Fibroblast of lung (primary cell): ENCODE results near the gene SEMA4C. TPM values are rescaled to one million over a fixed set of nuclear protein-coding genes. Genes with fewer than 3 reads are reported as not detected.

Source experiments
- DNase-seq, 2 donors: peaks; one replicate each; pipeline versions ENCODE4 v3.0.0 to v3.0.0-alpha.2; 2010; ENCODE audit warnings: low read depth in 2 of 2
- H2AFZ ChIP-seq: 2 replicates; pipeline ENCODE4 v1.5.1; 2012; ENCODE audit warnings: low read length, control low read depth, inconsistent platforms
- H3K27ac ChIP-seq: 2 replicates; pipeline ENCODE4 v1.5.1; 2011; ENCODE audit warnings: low read length, control low read depth; ENCODE audit not compliant: insufficient read depth
- H3K27me3 ChIP-seq: 2 replicates; pipeline ENCODE4 v1.5.1; 2011; ENCODE audit warnings: mild to moderate bottlenecking, low read length; ENCODE audit not compliant: control insufficient read depth, insufficient read depth
- H3K36me3 ChIP-seq: 2 replicates; pipeline ENCODE4 v1.5.1; 2011; ENCODE audit warnings: low read length; ENCODE audit not compliant: control insufficient read depth, insufficient read depth
- H3K4me1 ChIP-seq: 2 replicates; pipeline ENCODE4 v1.5.1; 2011; ENCODE audit warnings: low read length; ENCODE audit not compliant: control insufficient read depth, insufficient read depth; ENCODE audit errors: extremely low read depth
- H3K4me2 ChIP-seq: 2 replicates; pipeline ENCODE4 v1.5.1; 2011; ENCODE audit warnings: low read length, control low read depth; ENCODE audit not compliant: insufficient read depth; ENCODE audit errors: extremely low read depth
- H3K4me3 ChIP-seq, 4 experiments: fragments of 200-600 bp in 1 of 4; sonication (generic) in 1 of 4; replicated peaks in 1 of 4; 2 replicates each; pipeline ENCODE4 v1.5.1; 2011 to 2016; ENCODE audit warnings: low read length in 4 of 4, low read depth in 3 of 4, mild to moderate bottlenecking in 3 of 4, control low read depth in 2 of 4, inconsistent platforms in 1 of 4, mixed read lengths in 1 of 4; ENCODE audit not compliant: insufficient read depth in 1 of 4; ENCODE audit errors: control extremely low read depth in 1 of 4
- H3K79me2 ChIP-seq: 2 replicates; pipeline ENCODE4 v1.5.1; 2012; ENCODE audit warnings: mild to moderate bottlenecking, low read length, inconsistent platforms; ENCODE audit not compliant: control insufficient read depth, insufficient read depth
- H3K9ac ChIP-seq: 2 replicates; pipeline ENCODE4 v1.5.1; 2011; ENCODE audit warnings: mild to moderate bottlenecking, low read length, control low read depth; ENCODE audit not compliant: insufficient read depth
- H3K9me3 ChIP-seq: 2 replicates; pipeline ENCODE4 v1.5.1; 2012; ENCODE audit warnings: low read depth, low read length; ENCODE audit not compliant: control insufficient read depth, insufficient read depth
- H4K20me1 ChIP-seq: 2 replicates; pipeline ENCODE4 v1.5.1; 2011; ENCODE audit warnings: low read length; ENCODE audit not compliant: control insufficient read depth, insufficient read depth; ENCODE audit errors: extremely low read depth
- EZH2 ChIP-seq: IDR thresholded peaks from 2 replicates; pipeline ENCODE4 v1.5.1; 2012; ENCODE audit warnings: low read length, control low read depth, mild to moderate bottlenecking; ENCODE audit errors: missing control alignments
- polyA plus RNA-seq, 2 donors: library from polyadenylated mRNA; depleted of rRNA in 1 of 2; stranded (reverse) in 1 of 2; unstranded in 1 of 2; fragments of >200 nt; gene quantifications; 2 replicates each; pipeline ENCODE4 v1.2.1, GENCODE V29; 2011 to 2012; ENCODE audit warnings: missing spikeins in 1 of 2
- total RNA-seq: library from RNA; depleted of rRNA; stranded (reverse); fragments of >200 nt; gene quantifications from 2 replicates; pipeline ENCODE4 v1.2.1, GENCODE V29; 2014
- TF ChIP-seq, protein P1 (sequence below), 2 donors: IDR thresholded peaks in 1 of 2; conservative IDR thresholded peaks in 1 of 2; 1 replicate in 1 of 2; 2 replicates in 1 of 2; pipeline ENCODE4 v1.5.1; 2011 to 2012; ENCODE audit warnings: low read length in 2 of 2, control low read depth in 1 of 2, inconsistent platforms in 1 of 2, low read depth in 1 of 2, mild to moderate bottlenecking in 1 of 2

The SEMA4C gene
- total and polyA plus RNA-seq, 2 donors (not counting 1 experiment from before 2014, with no cell fraction given), result 12.7 to 17.5 TPM

DNA sequence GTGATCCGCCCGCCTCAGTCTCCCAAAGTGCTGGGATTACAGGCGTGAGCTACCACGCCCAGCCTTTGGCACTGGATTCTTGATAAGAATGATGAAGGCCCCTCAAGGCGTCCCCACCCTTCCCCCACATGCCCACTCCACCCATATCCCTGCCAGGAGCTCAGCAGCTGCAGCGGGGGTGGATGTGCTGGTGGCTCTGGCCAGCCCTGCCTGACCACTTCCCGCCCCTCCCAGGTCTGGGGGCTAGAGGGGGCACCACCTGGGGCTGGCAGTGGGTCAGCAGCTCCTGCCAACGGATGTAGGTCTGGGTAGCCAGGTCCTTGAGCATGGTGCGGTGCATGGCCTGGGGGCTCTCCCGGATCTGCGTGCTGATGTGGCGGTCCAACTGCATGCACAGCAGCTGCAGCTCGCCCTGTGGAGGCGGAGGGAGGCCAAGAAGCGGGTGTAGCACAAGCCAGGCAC is 7.8 kb upstream of the SEMA4C start:
- Histone ChIP-seq H3K4me1 (no peaks in the 10 kb centered on the region), H2AFZ (no peak overlapping the region), H3K27ac (no peak overlapping the region), H3K4me3 (no peak overlapping the region), H3K27me3 (peaks cover 5% of the 10 kb centered on the region), H3K9ac (no peak overlapping the region), H3K79me2 (no peaks in the 10 kb centered on the region), H3K9me3 (no peaks in the 10 kb centered on the region), H3K36me3 (no peaks in the 10 kb centered on the region), H3K4me2 (no peak overlapping the region), H4K20me1 (no peaks in the 10 kb centered on the region)
- DNase-seq, result no peak
- TF ChIP-seq EZH2, result no peak
- TF ChIP-seq, protein P1, sequence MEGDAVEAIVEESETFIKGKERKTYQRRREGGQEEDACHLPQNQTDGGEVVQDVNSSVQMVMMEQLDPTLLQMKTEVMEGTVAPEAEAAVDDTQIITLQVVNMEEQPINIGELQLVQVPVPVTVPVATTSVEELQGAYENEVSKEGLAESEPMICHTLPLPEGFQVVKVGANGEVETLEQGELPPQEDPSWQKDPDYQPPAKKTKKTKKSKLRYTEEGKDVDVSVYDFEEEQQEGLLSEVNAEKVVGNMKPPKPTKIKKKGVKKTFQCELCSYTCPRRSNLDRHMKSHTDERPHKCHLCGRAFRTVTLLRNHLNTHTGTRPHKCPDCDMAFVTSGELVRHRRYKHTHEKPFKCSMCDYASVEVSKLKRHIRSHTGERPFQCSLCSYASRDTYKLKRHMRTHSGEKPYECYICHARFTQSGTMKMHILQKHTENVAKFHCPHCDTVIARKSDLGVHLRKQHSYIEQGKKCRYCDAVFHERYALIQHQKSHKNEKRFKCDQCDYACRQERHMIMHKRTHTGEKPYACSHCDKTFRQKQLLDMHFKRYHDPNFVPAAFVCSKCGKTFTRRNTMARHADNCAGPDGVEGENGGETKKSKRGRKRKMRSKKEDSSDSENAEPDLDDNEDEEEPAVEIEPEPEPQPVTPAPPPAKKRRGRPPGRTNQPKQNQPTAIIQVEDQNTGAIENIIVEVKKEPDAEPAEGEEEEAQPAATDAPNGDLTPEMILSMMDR (conservative IDR thresholded peaks at IDR 0.05 in 1 of 2, IDR thresholded peaks at IDR 0.05 in 1 of 2; ENCODE audit: low read depth in 1 of 2, low read length in 2 of 2), result no peak

DNA sequence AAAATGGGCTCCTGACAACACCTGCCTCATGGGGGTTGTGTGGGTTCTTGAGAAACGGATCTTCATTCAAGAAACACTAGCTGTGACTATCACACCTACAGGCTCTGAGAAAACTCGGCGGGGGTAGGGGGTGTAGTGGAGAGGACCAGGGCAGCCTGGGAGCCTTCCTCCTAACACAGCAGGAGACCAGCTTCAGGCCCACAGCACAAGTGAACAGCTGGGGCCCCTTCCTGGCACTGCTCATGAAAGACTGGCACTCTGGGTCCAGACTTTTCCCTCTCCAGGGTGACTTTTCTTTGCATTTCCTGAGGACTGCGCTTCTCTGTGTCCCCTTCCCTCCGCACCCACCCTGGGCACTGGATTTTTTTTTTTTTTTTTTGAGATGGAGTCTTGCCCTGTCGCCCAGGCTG is 7.2 kb upstream of the SEMA4C start:
- Histone ChIP-seq H3K27ac (no peak overlapping the region), H3K27me3 (peaks cover 2% of the 10 kb centered on the region), H3K79me2 (no peaks in the 10 kb centered on the region), H3K4me1 (no peaks in the 10 kb centered on the region), H3K9me3 (no peaks in the 10 kb centered on the region), H4K20me1 (no peaks in the 10 kb centered on the region), H3K4me3 (no peak overlapping the region), H3K4me2 (no peak overlapping the region), H3K9ac (no peak overlapping the region), H2AFZ (no peak overlapping the region), H3K36me3 (no peaks in the 10 kb centered on the region)
- DNase-seq, result no peak
- TF ChIP-seq, protein P1 (conservative IDR thresholded peaks at IDR 0.05 in 1 of 2, IDR thresholded peaks at IDR 0.05 in 1 of 2; ENCODE audit: low read depth in 1 of 2, low read length in 2 of 2), result no peak
- TF ChIP-seq EZH2, result no peak

DNA sequence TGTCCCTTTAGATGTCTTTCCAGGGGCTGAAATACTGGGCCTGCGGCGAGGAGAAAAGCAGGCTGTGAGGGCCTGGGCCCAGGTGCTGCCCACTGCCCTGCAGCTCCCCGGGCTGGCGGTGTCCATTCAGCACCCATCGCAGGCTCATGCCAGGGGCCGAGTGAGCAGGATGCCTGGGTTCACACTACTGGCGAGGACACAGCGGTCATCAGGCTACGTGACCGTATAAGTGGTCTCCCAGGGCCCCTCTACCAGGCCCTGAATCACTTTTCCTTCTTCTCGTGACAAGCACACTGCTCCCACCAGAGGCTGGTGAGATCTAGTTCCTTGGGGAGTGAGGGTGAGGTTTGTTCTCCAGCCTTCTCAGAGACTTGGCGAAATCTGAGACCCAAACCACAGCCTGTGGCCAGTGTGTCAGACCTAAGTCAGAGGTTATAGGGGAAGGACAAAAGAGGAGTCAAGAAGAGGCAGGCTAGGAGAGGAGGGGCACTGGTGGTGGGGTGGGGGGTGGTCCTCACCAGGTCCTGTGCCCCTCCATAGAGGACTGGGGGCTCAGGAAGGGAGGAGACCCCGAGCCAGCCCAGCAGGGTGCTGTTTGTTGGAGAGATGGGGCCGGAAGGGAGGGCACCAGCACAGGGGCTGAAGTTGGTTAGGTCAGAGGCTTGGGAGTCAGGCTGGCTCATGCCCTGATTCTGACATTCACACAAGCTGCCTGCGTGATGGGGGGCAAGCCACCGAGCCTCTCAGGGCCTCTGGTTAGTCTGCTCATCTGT is 6.6 kb upstream of the SEMA4C start:
- no peak overlapping the region for H3K4me3 ChIP-seq
- H3K4me2 ChIP-seq, result no peak overlapping the region
- DNase-seq, result peak; percentile 45 to 47
- no peak overlapping the region for H2AFZ ChIP-seq
- H3K36me3 ChIP-seq, result no peaks in the 10 kb centered on the region
- no peak overlapping the region for H3K9ac ChIP-seq
- no peaks in the 10 kb centered on the region for H3K9me3 ChIP-seq
- no peaks in the 10 kb centered on the region for H3K79me2 ChIP-seq
- peaks cover 2% of the 10 kb centered on the region for H3K27me3 ChIP-seq
- H3K27ac ChIP-seq, result no peak overlapping the region
- H3K4me1 ChIP-seq, result no peaks in the 10 kb centered on the region
- H4K20me1 ChIP-seq, result no peaks in the 10 kb centered on the region
- TF ChIP-seq, protein P1 (conservative IDR thresholded peaks at IDR 0.05 in 1 of 2, IDR thresholded peaks at IDR 0.05 in 1 of 2; ENCODE audit: low read depth in 1 of 2, low read length in 2 of 2), result no peak
- no peak for TF ChIP-seq EZH2
